Adipose tissue (tissue), 3 donors: ENCODE results near the gene LMOD1. TPM values are rescaled to one million over a fixed set of nuclear protein-coding genes. Genes with fewer than 3 reads are reported as not detected.
"Not testable (repeated sequence)": the region's sequence is repeated elsewhere in the genome, so short reads cannot be mapped to it uniquely, and the experiment has no call there.

Experiments used
- H3K27ac ChIP-seq: one replicate; pipeline ENCODE4 v1.5.1; 2013; ENCODE audit warnings: low read depth, low read length
- WGBS, 3 donors: extraction: QIAGEN DNeasy Blood & Tissue Kit; methylation state at CpG; one replicate each; pipeline ENCODE4 v1.1.7; 2013; 5-methylcytosine and 5-hydroxymethylcytosine counted together
- polyA plus RNA-seq, 3 donors: library from polyadenylated mRNA; stranded (reverse); fragments of 200-250 nt; gene quantifications; one replicate each; pipeline ENCODE4 v1.2.3, GENCODE V29; 2013
- donor health status: healthy with polysubstance abuse.
- donor health status: Bipolar disorder and iron deficiency.
- donor health status: healthy.

Gene LMOD1
- polyA plus RNA-seq, 3 donors = 3.3 to 102 (median 21.8) TPM

- WGBS, 3 donors = 53 to 56% (median 54%) methylated on average over 24 of the region's 24 CpGs
These were observed 8.1 kb upstream of the LMOD1 start for GRCh38 chr1:201954263-201955008.

GRCh38 chr1:201949491-201949890, 3.1 kb upstream of the LMOD1 start:
- H3K27ac ChIP-seq = no peak overlapping the region

More at GRCh38 chr1:201954263-201955008, 8.1 kb upstream of the LMOD1 start:
- no peak overlapping the region for H3K27ac ChIP-seq

- H3K27ac ChIP-seq = peak overlapping the region; percentile 24
- 33 to 68% (median 49%) methylated on average over 3 of the region's 3 CpGs for WGBS, 3 donors
These were observed 1.3 kb upstream of the LMOD1 start for GRCh38 chr1:201947697-201948008.

- 25 to 34% (median 33%) methylated on average over 10 of the region's 10 CpGs for WGBS, 3 donors
- H3K27ac ChIP-seq = no peak overlapping the region
These were observed 505 bp downstream of the LMOD1 start for GRCh38 chr1:201945863-201946223.

GRCh38 chr1:201945157-201945556, 1.2 kb downstream of the LMOD1 start:
- H3K27ac ChIP-seq = no peak overlapping the region
- WGBS, 3 donors = 44 to 57% (median 54%) methylated on average over 4 of the region's 4 CpGs

- H3K27ac ChIP-seq = no peak overlapping the region
- 54 to 67% (median 65%) methylated on average over 2 to 3 of the region's 3 CpGs for WGBS, 3 donors
These were observed 1.7 kb downstream of the LMOD1 start for GRCh38 chr1:201944639-201945038.

GRCh38 chr1:201944002-201944401, 2.3 kb downstream of the LMOD1 start:
- H3K27ac ChIP-seq = no peak overlapping the region
- 82 to 89% (median 86%) methylated on average over 6 of the region's 6 CpGs for WGBS, 3 donors

GRCh38 chr1:201942129-201942495, 4.2 kb downstream of the LMOD1 start:
- H3K27ac ChIP-seq = no peak overlapping the region

GRCh38 chr1:201941420-201942128, 4.8 kb downstream of the LMOD1 start:
- 62 to 66% (median 66%) methylated on average over 18 of the region's 18 CpGs for WGBS, 3 donors
- H3K27ac ChIP-seq = no peak overlapping the region

More at GRCh38 chr1:201942129-201942495, 4.2 kb downstream of the LMOD1 start:
- 86 to 100% (median 91%) methylated on average over 1 of the region's 1 CpG for WGBS, 3 donors

GRCh38 chr1:201940316-201940715, 6.0 kb downstream of the LMOD1 start:
- 94 to 96% (median 95%) methylated on average over 10 of the region's 10 CpGs for WGBS, 3 donors
- H3K27ac ChIP-seq = not testable (repeated sequence)

GRCh38 chr1:201939574-201939973, 6.8 kb downstream of the LMOD1 start:
- 67 to 77% (median 69%) methylated on average over 5 of the region's 5 CpGs for WGBS, 3 donors
- H3K27ac ChIP-seq = no peak overlapping the region

GRCh38 chr1:201939148-201939547, 7.2 kb downstream of the LMOD1 start:
- no peak overlapping the region for H3K27ac ChIP-seq
- 49 to 55% (median 52%) methylated on average over 4 of the region's 4 CpGs for WGBS, 3 donors

- WGBS, 3 donors = 45 to 58% (median 56%) methylated on average over 4 of the region's 4 CpGs
- H3K27ac ChIP-seq = no peak overlapping the region
These were observed 7.8 kb downstream of the LMOD1 start for GRCh38 chr1:201938440-201939035.

GRCh38 chr1:201937624-201938213, 8.6 kb downstream of the LMOD1 start:
- no peak overlapping the region for H3K27ac ChIP-seq
- 47 to 78% (median 62%) methylated on average over 5 of the region's 5 CpGs for WGBS, 3 donors

GRCh38 chr1:201933840-201934430, 12.4 kb downstream of the LMOD1 start:
- 33 to 58% (median 46%) methylated on average over 5 of the region's 5 CpGs for WGBS, 3 donors
- no peak overlapping the region for H3K27ac ChIP-seq

- no peak overlapping the region for H3K27ac ChIP-seq
- 64 to 76% (median 73%) methylated on average over 5 of the region's 5 CpGs for WGBS, 3 donors
These were observed 15.5 kb downstream of the LMOD1 start for GRCh38 chr1:201930803-201931202.

- H3K27ac ChIP-seq = no peak overlapping the region
- 70 to 81% (median 74%) methylated on average over 4 of the region's 4 CpGs for WGBS, 3 donors
These were observed 16.2 kb downstream of the LMOD1 start for GRCh38 chr1:201930137-201930536.

- no peak overlapping the region for H3K27ac ChIP-seq
- 90 to 95% (median 92%) methylated on average over 3 of the region's 3 CpGs for WGBS, 3 donors
These were observed 18.1 kb downstream of the LMOD1 start for GRCh38 chr1:201928266-201928665.
